HTERT RPE-1 (cell line): Measurements from ENCODE around the gene IGFBP1.
"Not testable (repeated sequence)": the region's sequence is repeated elsewhere in the genome, so short reads cannot be mapped to it uniquely, and the experiment has no call there.

Experiments
- in situ Hi-C: fragments of 300-500 bp; cut with MboI; formaldehyde crosslinking; loops from 4 replicates; pipeline ENCODE4 v1.14.3; 2020; ENCODE audit warnings: low sequenced_read_pairs

The IGFBP1 gene

DNA sequence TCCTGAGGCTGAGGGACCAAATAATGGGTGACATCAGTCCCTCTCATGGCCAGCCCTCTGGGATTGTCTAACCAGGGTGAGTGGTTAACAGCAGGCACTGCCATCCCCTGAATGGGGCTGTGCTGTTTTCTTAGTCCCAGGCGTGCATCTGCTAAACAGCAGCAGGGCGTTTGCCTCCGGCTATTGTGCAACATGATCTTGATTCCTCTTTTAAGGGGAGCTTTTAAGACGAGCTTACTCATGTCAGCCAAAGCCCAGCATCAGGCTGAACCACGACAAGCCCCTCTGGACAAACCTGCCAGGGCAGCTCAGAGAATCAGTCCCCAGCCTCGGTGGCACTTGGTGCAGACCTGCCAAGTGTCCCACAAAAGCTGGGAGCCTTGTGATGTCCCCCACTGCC is 49.0 kb downstream of the IGFBP1 start:
- in situ Hi-C loops: no loop called here

DNA sequence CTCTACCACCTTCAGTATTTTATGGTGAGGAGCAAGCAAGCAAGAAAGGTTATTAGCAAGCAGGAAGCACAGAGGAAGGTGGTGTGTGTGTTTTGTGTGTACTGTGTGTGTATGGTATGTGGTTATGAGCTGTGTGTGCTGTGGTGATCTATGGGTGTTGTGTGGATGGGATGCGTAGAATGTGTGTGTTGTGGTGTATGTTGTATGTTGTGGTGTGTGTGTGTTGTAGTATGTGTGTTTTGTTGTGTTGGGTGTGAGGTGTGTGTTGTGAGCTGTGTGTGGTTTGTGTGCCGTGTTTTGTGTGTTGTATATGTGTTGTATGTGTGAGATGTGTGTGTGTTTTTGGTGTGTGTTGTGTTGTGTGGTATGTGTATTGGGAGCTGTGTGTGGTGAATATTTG is 49.6 kb downstream of the IGFBP1 start:
- in situ Hi-C loops: no loop called here

DNA sequence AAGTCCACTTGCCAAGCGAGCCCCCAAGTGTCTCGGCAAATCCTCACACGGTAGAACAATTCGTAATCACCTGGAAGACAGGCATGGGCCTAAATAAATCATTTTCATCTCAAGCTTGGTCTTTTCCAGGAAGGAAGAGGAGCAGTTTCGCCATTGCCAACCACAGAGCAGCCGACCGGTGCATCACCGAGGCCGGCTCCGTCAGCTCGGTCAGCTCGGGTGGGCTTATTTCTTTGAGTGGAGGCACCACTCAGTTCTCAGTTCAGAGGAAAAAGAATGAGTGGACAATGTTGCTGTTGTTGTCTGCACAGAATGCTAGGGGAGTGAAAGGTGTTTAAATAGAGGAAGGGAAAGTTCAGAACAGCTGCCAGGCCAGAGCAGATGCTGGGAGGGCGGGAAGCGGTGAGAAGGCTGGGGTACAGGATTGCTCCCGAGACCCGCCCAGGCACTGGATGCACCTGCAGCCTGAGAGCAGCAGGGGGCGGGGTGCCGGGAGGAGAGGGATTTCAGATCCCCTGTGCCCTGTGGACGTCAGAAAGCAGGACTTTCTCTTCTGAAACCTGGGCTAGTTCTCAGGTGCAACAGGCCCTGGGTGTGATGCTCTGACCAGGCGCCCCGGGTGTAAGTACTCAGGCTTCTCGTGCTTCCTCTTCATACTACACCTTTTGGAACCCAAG is 50.5 kb downstream of the IGFBP1 start:
- in situ Hi-C loops: no loop called here

DNA sequence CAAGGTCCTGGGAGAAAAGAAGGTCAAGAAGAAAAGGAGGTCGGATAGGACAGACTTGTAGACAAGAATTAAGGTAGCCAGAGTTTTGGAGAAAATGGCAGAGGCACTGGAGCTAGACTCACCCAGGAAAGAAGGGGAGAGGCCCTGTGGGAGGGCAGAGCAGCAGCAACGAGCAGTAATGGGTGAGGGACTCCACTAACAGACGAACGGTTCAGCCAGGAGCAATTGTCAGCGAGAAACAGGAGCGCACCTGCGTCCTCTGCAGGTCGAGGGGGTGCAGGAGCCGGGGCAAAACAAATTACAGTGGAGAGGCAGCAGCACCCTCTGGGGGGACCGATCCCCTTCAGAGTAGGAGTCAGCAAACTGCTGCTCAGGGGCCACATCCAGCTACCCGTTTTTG is 51.3 kb downstream of the IGFBP1 start:
- in situ Hi-C loops: no loop called here

DNA sequence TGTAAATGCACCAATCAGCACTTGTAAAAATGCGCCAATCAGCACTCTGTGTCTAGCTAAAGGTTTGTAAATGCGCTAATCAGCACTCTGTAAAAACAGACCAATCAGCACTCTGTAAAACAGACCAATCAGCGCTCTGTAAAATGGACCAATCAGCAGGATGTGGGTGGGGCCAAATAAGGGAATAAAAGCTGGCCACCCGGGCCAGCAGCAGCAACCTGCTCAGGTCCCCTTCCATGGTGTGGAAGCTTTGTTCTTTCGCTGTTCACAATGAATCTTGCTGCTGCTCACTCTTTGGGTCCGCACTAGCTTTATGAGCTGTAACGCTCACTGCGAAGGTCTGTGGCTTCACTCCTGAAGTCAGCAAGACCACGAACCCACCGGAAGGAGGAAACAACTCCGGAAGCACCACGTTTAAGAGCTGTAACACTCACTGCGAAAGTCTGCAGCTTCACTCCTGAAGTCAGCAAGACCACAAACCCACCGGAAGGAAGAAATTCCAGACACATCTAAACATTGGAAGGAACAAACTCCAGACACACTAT is 52.0 kb downstream of the IGFBP1 start:
- in situ Hi-C loops: not testable (repeated sequence)

DNA sequence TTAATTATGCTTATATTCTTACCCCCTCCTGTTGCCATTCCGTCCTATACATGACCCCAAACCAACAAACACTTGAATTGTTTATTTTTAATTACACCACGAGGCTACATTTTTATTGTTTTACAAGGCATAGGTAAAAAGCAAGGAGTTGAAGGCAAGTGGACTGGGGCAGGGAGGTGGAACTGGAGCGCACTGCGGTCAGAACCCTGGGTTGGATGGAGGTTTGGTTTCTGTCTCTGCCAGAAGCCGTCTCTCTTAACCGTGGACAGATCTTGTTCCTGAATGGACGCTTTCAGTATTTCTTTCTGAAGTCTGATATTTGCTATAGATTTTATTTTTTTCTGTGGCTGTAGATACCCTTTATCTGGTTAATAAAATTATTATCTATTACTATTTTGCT is 52.7 kb downstream of the IGFBP1 start:
- in situ Hi-C loops: no loop called here
